ENCODE data around the gene E2F1.

Gene E2F1

DNA sequence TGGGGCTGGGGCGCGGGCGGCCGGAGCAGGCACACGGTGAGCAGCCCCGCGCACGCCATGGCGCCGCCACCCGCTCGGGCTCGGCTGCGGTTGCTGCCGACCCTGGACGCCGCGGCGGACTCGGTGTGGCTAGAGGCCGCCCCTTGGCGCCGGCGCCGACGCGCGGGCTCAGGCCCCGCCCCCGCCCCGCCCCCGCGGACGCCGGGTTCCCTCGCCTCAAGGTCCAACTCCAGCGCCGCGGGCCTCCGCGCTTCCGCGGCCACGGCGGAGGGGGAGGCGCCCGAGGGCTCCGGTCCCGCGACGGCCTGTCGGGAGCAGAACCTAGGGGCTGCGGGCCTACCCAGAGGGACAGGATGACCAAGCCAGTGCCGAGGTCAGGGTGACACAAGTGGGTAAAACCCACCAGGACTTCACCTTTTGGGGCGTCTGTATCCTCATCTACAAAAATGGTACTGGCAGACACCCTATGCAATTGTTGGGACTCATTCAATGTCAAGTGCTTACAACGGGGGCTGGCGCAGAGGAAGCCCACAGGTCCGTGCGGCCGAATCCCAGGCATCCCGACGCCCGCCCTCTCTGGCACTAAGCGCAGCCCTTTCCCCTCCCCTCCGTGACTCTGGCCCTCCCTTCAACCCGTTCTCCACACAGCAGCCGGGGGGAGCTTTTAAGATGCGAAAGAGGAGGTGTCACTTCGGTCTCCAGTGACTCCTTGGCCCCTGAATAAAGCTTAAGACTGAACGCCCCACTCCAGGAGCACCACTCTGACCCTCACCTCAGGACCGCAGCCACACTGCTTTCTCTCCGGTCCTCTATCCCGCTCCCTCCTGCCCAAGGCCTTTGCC lies 11.7 kb downstream of the E2F1 start, which contains the start of gene NECAB3:
Gene NECAB3, minus strand, starts transcription at position 135 of the 842 bp plus-strand sequence. Its CDS starts 76 bp downstream, at position 59.
- intact Hi-C loops (cut with DNase I) = no loop called here
- peak; percentile 67 to 97 (median 79) for DNase-seq

DNA sequence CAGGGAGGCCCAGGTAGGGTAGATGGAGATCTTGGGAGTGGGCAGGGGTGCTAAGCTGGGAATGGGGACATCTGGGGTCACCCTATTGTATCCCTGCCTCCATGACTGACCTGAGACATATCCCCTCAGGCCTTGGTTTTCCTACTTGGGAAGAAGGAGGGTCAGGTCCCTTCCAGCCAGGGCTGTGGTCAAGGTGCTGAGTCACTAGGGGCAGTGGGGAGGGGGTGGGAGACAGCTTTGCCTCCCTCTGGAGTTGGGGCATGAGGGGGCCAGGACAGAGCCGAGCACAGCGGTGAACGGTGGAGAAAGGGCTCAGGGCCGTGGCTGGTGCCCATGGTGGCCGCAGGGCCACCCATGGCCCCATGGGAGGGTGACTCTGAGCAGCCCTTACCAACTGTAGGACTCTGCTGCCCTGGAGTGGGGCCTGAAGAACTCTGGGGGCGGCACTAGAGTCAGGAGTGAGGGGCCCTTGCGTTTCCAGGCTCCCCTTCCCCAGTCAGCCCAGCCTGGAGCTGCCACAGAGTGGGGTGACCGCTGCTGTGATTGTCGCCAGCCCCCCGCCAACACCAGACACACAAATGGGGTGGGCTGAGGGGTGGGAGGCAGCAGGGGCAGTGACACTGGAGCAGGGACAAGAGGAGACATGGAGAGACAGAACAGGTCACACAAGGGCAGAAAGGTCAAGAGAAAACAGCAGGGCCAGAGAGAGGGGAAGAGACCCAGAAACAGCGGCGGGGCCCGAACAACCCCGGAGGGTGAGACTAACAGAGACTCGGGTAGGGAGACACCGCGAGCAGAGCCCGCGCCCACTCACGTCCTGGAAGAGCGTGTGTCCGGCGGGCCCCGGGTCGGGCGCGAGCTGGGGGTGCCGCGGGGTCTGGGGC lies 12.5 kb downstream of the E2F1 start:
- intact Hi-C loops (cut with DNase I) = no loop called here
- DNase-seq = no peak

DNA sequence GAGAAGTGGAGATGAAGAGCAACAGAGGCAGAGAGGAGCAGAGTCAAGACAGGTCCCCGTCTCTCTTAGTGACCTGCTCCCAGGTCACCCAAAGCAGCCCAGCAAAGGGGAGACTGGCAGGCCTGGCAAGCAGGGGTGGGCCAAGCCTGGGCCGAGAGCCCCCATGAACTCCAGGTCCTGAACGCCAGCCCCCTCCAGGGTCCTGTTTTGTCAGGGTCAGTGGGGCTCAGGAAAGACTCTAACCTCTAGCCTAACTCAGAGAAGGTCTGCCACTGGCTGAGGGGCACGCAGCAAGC lies 13.1 kb downstream of the E2F1 start:
- intact Hi-C loops (cut with DNase I) = no loop called here
- no peak for DNase-seq

DNA sequence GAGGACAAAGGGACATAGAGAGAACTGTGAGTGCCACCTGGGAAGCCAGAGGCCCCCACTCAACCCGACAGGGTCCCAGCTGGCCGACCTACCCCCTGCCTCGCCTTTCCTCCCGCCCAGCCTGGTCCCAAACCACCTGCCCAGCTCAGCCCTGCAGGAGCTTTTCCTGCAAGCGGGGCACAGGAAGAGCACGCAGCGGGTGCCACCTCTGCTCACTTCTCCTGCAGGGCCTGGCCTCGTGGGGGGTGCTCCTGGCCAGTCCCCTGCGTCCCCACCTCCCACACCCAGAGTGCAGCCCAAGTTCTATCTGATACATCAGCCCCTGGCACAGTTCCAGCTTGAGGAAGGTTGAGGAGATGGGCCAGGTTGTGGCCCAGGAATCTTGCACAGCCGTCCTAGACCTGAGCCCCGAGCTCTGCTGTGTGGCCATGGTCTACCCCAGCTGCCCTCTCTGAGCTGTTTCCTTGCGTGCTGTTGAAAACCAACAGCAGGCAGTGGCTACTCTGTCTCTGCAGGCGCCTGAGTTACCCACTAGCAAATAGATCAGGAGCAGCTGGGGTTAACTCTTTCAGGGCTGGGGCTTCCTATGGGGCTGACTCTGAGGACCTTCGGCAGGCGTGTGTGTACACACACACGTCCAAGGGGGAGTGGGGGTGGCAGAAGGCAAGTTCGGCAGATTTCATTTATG lies 13.6 kb downstream of the E2F1 start:
- intact Hi-C loops (cut with DNase I) = no loop called here
- DNase-seq = peak in 1 of 10 donors; percentile 82

DNA sequence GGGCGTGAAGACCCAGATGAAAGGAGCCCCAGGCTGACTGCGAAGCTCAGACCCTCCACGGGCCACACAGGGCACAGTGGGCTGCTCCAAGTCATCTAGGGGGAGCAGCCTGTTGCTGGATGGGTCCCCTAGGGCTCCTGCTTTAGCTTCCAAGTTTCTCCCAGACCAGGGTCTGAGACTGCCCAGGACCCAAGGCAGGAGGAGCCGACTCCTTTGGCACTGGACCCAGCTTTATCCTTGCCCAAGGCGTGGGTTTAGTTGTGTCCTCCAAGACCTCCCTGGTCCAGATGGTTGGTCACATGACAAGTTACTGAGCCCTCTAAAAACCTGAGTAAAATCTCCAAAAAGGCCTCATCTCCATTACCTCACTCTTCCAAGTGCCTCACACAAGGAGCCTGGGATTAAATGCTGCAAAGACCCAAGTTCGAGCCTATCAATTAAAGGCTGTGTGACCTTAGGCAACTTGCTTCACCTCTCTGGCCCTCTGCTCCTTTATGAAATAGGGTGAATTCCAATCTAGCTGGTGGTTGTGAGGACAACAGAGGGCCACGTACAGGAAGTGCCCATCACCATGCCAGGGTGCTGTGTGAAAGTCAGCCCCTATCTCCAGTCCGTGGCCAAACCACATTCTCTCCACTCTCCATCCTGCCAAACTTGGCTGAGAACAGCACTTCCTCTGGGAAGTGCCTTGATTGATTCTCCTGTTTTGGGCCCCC lies 14.5 kb downstream of the E2F1 start:
- intact Hi-C loops (cut with DNase I) = no loop called here
- no peak for DNase-seq

DNA sequence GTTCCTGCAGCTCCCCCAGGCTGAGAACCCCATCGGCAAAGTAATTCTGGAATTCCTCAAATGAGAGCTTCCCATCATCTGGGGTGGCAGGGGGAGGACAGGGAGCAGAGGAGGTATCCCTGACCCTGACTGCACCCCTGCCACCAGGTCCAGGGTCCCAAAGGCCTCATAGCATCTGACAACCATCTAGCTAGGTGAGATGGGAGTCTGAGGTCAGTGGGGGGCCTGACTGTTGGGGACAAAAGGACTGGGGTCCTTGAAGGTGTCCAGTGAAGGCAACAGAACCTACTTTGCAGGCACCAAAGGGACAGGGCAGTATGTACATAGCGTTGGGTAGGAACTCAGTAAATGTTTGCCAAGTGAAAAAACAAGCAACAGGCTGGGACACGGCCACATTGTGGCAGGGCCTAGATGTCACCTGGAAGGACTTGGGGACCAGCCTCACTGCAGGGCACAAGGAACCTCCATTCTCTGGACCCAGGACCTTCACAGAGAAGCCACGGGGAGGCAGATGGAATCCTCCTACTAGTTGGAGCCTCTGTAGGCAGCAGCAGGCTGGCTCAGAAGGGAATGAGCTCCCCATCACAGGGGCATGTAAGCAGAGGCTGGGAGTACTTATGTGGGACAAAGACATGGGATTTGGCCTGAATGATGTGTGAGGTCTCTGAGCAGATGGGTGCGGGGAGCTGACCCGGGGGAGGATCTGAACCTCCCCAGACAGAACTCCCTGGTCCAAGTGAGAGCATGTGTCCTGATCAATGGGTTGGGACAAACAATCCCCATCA lies 15.3 kb downstream of the E2F1 start:
- intact Hi-C loops (cut with DNase I) = no loop called here
- no peak for DNase-seq

DNA sequence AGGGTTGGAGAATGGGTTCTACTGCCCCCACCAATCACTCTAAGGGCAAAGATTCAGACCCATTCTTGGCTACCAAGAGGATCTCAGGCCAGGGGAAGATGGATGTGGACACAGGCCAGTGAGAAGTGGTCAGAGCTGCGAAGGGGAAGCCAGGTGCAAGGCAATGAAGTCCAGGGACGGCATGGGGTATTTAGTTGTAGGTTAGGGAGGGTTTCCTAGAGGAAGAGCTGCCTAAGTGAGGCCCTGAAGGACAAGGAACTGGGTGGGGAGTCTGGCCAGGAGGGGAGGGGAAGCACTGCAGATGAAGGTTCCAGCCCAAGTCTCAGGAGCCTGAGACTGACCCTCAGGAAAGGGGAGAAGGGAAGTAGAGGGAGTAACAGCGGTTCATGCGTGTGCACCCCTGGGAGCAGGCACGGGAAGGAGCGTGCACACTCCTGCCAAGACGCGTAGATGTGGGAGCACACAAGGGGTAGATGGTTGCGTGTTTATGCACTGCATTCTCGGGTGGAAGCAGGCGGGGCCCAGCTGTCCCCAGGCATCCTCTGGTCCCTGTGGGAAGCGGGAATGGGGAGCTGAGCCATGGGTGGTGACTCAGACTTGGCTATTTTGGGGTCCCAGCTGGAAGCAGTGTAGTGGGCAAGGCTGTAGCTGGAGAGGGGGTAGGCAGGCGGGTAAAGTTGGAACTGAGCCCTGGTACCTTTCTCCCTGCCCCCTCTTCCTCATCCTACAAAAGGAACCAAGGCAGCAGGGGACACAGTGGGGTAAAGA lies 16.1 kb downstream of the E2F1 start:
- peak in 7 of 10 donors; percentile 70 to 96 (median 84) for DNase-seq
- intact Hi-C loops (cut with DNase I) = loop anchor here (5.0 kb wide), 2 partner anchors 62 to 213 kb away; partner anchors contain the start of gene ZNF341

DNA sequence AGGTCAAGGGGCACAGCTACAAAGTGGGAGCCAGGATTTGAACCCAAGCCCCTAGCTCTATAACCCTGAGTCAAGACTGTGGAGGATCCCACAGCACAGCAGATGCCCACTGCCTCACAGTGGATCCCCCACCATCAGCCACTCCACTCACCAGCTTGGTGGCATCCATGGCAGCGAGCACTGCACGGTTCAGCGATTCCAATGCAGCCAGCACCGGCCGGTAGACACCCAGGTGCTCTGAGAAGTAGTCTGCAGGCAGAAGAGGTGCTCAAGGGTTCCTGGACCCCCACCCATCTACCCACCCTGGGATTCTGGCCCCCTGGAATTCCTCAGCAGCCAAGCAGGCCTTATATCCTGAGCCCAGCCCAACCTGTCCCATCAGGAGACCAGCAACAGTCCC lies 17.0 kb downstream of the E2F1 start:
- intact Hi-C loops (cut with DNase I) = loop anchor here (5.0 kb wide), 2 partner anchors 63 to 212 kb away; partner anchors contain the start of gene ZNF341
- DNase-seq = no peak

DNA sequence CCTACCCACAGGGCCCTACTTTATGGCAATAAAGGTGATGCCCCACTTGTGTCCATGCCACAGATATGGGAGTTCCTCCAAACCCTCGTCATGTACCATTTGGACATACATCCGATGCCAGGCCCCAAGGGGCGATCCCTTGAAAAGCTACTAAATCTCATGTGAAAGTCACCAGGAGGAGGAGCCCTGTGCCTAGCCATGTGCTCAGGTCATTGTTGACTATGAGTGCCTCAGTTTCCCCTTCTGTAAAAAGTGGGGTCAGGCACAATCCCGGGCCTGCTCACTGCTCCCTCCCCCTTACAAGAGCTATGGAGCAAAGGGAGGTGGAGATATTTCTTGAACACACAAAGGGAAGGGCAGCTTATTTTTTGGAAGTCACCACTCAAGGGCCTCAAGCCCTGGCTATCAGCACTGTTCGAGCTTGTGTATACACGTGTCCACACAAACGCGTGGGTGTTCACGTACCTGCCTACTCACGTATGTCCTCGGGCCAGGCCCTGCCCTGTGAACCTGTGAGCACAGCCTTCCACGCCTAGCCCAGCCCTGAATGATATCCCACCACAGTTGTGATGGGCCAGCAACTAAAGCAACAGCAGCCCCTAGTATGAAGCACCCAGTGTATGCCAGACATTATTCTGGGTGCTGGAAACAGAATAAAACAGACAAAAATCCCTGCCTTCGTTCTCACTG lies 17.6 kb downstream of the E2F1 start:
- no peak for DNase-seq
- intact Hi-C loops (cut with DNase I) = loop anchor here (5.0 kb wide), 2 partner anchors 64 to 211 kb away; partner anchors contain the start of gene ZNF341

DNA sequence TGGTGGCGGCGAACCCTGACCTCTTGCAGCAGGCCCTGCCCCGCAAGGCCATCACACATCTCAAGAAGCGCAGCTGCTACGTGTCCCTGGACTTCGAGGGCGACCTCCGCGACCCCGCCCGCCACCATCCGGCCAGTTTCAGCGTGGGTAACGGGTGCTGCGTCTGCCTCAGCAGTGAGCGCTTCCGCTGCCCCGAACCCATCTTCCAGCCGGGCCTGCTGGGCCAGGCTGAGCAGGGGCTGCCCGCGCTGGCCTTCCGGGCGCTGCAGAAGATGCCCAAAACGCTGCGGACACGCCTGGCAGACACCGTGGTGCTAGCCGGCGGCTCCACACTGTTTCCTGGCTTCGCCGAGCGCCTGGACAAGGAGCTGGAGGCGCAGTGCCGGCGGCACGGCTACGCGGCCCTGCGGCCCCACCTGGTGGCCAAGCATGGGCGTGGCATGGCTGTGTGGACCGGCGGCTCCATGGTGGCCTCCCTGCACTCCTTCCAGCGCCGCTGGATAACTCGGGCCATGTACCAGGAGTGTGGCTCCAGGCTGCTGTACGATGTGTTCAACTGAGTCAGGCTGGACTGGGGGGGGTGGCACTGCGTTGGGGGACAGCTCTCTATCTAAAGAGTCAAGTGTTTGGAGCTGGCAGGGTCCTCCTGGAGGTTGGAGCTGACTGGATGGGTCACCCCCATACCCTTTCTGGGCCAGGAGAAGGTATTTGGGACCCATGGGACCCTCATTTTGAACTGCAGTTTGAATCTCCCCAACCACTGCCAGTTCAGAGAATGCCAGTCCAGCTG lies 18.3 kb downstream of the E2F1 start:
- intact Hi-C loops (cut with DNase I) = loop anchor here (5.0 kb wide), 2 partner anchors 64 to 211 kb away; partner anchors contain the start of gene ZNF341
- DNase-seq = peak; percentile 68 to 97 (median 82)

DNA sequence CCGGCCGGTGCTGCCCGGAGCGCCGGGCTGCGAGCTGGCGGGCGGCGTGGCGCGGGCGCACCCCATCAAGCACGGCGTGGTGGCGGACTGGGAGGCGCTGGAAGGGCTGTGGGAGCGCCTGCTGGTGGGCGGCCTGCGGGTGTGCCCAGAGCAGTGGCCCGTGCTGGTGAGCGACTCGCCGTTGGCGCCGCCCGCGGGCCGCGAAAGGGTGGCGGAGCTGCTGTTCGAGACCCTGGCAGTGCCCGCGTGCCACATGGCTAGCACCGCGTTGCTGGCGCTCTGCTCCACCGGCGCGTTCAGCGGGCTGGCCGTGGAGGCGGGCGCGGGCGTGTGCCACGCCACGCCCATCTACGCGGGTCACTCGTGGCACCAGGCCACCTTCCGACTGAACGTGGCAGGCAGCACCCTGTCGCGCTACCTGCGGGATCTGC lies 18.9 kb downstream of the E2F1 start:
- intact Hi-C loops (cut with DNase I) = loop anchor here (5.0 kb wide), 2 partner anchors 65 to 210 kb away; partner anchors contain the start of gene ZNF341
- DNase-seq = peak in 3 of 10 donors; percentile 56 to 92 (median 87)

DNA sequence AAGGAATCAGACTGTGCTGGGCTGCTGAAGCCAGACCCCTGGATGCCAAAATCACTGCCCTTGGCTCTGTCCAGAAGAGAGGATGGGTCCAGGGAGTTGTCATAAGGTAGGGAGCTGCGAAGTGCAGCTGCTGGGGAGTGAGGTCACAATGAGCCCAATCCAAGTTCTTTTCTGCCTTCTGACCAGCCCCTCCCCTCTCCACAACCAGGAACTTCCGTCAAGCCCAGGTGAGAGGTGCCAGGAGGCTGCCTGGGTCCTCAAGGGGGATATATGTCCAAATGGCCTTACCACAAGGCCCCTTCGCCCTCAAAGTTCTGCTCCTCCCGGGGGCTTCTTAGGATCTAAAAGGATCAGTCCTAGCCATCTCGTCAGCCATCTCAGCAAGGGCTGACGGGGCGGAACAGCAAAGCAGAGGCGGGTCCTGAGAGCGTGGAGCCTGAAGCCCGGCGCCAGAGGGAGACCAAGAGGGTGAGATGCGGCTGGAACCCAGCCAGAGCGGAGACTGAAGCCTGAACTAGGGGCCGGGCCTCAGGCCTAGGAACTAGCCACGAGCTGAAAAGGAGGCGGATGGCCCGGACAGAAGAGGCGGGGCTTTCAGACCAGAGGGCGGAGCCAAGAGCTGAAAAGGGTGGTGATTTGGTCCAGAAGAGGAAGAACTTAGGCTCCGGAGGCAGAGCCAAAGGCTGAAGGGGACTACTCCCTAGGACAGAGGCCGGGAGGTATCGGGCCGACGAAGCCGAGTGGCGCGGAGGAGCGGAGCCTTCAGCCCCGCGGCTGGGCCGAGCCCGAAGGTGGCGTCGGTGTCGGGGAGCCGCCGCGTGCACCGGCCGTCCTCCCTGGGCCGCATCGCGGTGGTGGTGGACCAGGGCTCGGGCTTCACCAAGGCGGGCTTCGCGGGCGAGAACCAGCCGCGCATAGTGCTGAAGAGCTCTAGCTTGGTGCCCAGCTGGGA lies 19.6 kb downstream of the E2F1 start, which contains the start of gene ACTL10:
Gene ACTL10, plus strand, starts transcription at position 651 of the 952 bp plus-strand sequence. CDS start 555 bp downstream, outside the sequence.
- DNase-seq = peak; percentile 85 to 98 (median 91)
- intact Hi-C loops (cut with DNase I) = loop anchor here (5.0 kb wide), 2 partner anchors 66 to 209 kb away; partner anchors contain the start of gene ZNF341

DNA sequence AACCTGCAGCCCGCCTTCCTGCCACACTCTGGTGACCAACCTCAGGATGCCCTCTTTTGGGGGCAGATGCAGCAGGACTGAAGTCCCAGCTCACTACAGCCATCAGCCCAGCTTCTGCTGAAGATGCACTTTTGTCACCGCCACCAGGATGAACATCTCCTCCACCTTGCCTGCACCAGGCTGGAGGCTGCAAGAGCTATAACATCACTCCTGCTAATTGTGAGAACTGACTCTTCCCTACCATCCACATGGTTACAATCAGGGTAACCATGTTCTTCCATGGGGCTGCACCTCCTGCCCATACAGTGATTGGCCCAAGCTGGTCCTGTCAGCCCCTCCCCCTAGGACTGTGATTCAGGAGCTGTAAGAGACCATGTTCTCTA lies 21.4 kb downstream of the E2F1 start:
- DNase-seq = peak in 1 of 10 donors; percentile 68
- intact Hi-C loops (cut with DNase I) = loop anchor here (5.0 kb wide), 2 partner anchors 68 to 207 kb away; partner anchors contain the start of gene ZNF341

DNA sequence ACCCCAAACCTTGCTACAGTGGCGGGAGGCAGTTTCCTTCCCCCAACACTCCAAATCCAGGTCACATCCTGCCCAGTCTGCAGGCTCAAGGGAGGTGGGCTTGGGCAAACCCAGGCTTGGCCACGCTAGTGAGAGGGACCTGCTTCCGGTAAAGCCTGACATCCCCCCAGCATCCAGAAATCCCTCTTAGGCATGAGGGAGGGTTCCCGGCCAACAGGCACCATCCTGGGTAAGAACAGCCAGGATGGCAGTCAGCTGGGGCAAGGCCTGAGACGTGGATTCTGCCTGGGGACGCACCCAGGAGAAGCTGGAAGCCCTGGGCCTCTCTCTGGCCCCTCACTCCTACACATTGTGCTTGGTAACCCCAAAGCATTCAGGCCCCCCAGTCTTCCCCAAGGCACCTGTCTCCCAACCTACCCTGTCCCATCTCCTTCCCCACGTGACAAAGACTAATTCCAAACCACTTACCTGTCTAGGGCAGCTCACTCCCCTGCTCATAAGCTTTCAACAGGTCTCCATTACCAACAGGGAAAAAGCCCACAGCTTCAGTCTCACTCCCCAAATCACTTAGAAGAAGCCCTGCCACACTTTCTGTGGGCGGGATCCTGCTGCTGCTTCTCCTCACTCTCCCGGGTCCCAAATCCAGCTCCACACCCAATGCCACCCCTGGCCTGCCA lies 22.0 kb downstream of the E2F1 start:
- intact Hi-C loops (cut with DNase I) = no loop called here
- DNase-seq = peak in 1 of 10 donors; percentile 69
